ENCODE measurements around the gene FSCN2. TPM values are rescaled to one million over a fixed set of nuclear protein-coding genes. Genes with fewer than 3 reads are reported as not detected.

FSCN2 gene
- total RNA-seq, 1 experiment from 2014 or later, result 1.6 TPM

GRCh38 chr17:81526662-81527571, 1.3 kb upstream of the FSCN2 start:
- Mint-ChIP-seq H3K4me3 (no peak overlapping the region), H3K27ac (no peak overlapping the region), H3K36me3 (ENCODE audit: insufficient read depth in 1 of 3, low read depth in 3 of 3) (no peaks in the 10 kb centered on the region), H3K9me3 (no peaks in the 10 kb centered on the region), H3K27me3 (ENCODE audit: low read depth) (peaks cover 47% of the 10 kb centered on the region), H3K4me1 (peaks cover 0 to 6% of the 10 kb centered on the region in 2 experiments; a peak in 1 of 4 replicates)
- Histone ChIP-seq H3K23ac (ENCODE audit: insufficient read length, low read depth, low read length) (no peak overlapping the region), H3K14ac (ENCODE audit: insufficient read depth, low read length) (no peak overlapping the region), H2BK12ac (ENCODE audit: insufficient read length, low read depth, low read length) (no peak overlapping the region), H3K23me2 (ENCODE audit: insufficient read length, low read depth, low read length, poor library complexity, severe bottlenecking) (no peaks in the 10 kb centered on the region), H3K56ac (ENCODE audit: insufficient read length, low read depth, low read length) (no peak overlapping the region), H2AK5ac (ENCODE audit: insufficient read length, low read length) (no peak overlapping the region), H3K4me1 (ENCODE audit: insufficient read depth, low read length) (no peaks in the 10 kb centered on the region), H3K79me2 (ENCODE audit: insufficient read depth, low read length) (no peaks in the 10 kb centered on the region), H4K91ac (ENCODE audit: insufficient read length, low read depth, low read length) (no peak overlapping the region), H3K79me1 (ENCODE audit: insufficient read depth, low read depth, low read length, poor library complexity, severe bottlenecking) (no peaks in the 10 kb centered on the region), H2BK120ac (ENCODE audit: low read depth, low read length, poor library complexity, severe bottlenecking) (no peak overlapping the region), H3K18ac (ENCODE audit: insufficient read length, low read depth, low read length) (no peak overlapping the region), H3K4ac (ENCODE audit: low read depth, low read length) (no peak overlapping the region), H3K9me3 (ENCODE audit: control insufficient read depth, low read depth, low read length) (no peaks in the 10 kb centered on the region), H2BK5ac (ENCODE audit: insufficient read length, low read length) (no peak overlapping the region), H2BK15ac (ENCODE audit: low read depth, low read length) (no peak overlapping the region), H3K27ac (ENCODE audit: insufficient read length, low read depth, low read length) (no peak overlapping the region), H3K4me2 (ENCODE audit: insufficient read depth, insufficient read length, low read length) (no peak overlapping the region), H4K5ac (ENCODE audit: insufficient read length, low read depth, low read length) (no peak overlapping the region), H3T11ph (ENCODE audit: low read length) (no peak overlapping the region), H2BK20ac (ENCODE audit: low read depth, low read length, poor library complexity, severe bottlenecking) (no peak overlapping the region), H4K20me1 (ENCODE audit: control insufficient read depth, insufficient read depth, insufficient read length) (no peaks in the 10 kb centered on the region), H3K27me3 (ENCODE audit: insufficient read depth, low read length) (no peaks in the 10 kb centered on the region; the same call in 1 of the 2 replicates), H2AFZ (ENCODE audit: low read length) (no peak overlapping the region), H3K9ac (ENCODE audit: extremely low read depth, insufficient read length, low read length) (no peak overlapping the region), H4K8ac (replicated peaks; ENCODE audit: insufficient read length, low read depth, low read length) (no peak overlapping the region)
- no peak for TF ChIP-seq CTCF (conservative IDR thresholded peaks at IDR 0.05)
- no peak for DNase-seq
- WGBS (ENCODE audit: extremely low coverage, insufficient read length, low lambda C conversion rate), result no CpG with 5 or more reads among the region's 21 CpGs
